Stomach (tissue), 9 donors: ENCODE results near the gene NCKAP5. TPM values are rescaled to one million over a fixed set of nuclear protein-coding genes. Genes with fewer than 3 reads are reported as not detected.

Experiments used
- DNase-seq, 2 donors: peaks; one replicate each; pipeline versions ENCODE4 v3.0.0 to v3.0.0-alpha.2; 2013 to 2019
- H3K27ac ChIP-seq, 5 donors: fragments of 200-600 bp in 4 of 5; sonication (generic) in 4 of 5; one replicate each; pipeline ENCODE4 v1.5.1; 2013 to 2019; ENCODE audit warnings: mild to moderate bottlenecking in 1 of 5, moderate library complexity in 1 of 5
- H3K27me3 ChIP-seq, 3 donors: fragments of 200-600 bp; sonication (generic); one replicate each; pipeline ENCODE4 v1.5.1; 2017 to 2019; ENCODE audit warnings: mixed run types in 1 of 3
- H3K36me3 ChIP-seq, 4 donors: fragments of 200-600 bp; sonication (generic); 1 replicate in 3 of 4; 2 replicates in 1 of 4; pipeline ENCODE4 v1.5.1; 2016 to 2019
- H3K4me1 ChIP-seq, 4 donors: fragments of 200-600 bp; sonication (generic); one replicate each; pipeline ENCODE4 v1.5.1; 2016 to 2019
- H3K4me3 ChIP-seq, 4 donors: fragments of 200-600 bp; sonication (generic) in 3 of 4; one replicate each; pipeline ENCODE4 v1.5.1; 2016 to 2019; ENCODE audit warnings: mild to moderate bottlenecking in 1 of 4
- H3K9me3 ChIP-seq, 4 donors: fragments of 200-600 bp; sonication (generic); one replicate each; pipeline ENCODE4 v1.5.1; 2016 to 2019
- EP300 ChIP-seq: sonication (generic); formaldehyde crosslinking; IDR thresholded peaks from one replicate; pipeline ENCODE4 v1.6.1; 2017; ENCODE audit warnings: antibody characterized with exemption
- POLR2A ChIP-seq, 4 donors: fragments of 450-650 bp; IDR thresholded peaks; one replicate each; pipeline ENCODE4 v1.6.1; 2016; ENCODE audit warnings: antibody characterized with exemption in 4 of 4, control low read depth in 2 of 4, mild to moderate bottlenecking in 1 of 4, moderate library complexity in 1 of 4
- POLR2AphosphoS5 ChIP-seq, 3 donors: sonication (generic); formaldehyde crosslinking; IDR thresholded peaks; one replicate each; pipeline ENCODE4 v1.6.1; 2016; ENCODE audit warnings: antibody characterized with exemption in 3 of 3
- whole genome bisulfite sequencing, 5 donors: extraction: QIAGEN DNeasy Blood & Tissue Kit in 3 of 5; methylation state at CpG; one replicate each; pipeline versions ENCODE4 v1.1.5 to v1.1.7; 2013 to 2018; 5-methylcytosine and 5-hydroxymethylcytosine counted together
- intact Hi-C: fragments of 100-400 bp; cut with DNase I; formaldehyde crosslinking; loops from one replicate; pipeline ENCODE4 v1.15.1; 2023; ENCODE audit warnings: low total_unique reads
- polyA plus RNA-seq, 3 donors: library from polyadenylated mRNA; stranded (reverse); fragments of 200-250 nt; gene quantifications; one replicate each; pipeline ENCODE4 v1.2.3, GENCODE V29; 2013
- total RNA-seq, 5 donors: library from RNA; depleted of rRNA; stranded (reverse); fragments of >200 nt; gene quantifications; one replicate each; pipeline versions ENCODE4 v1.1.0 to v1.2.3, GENCODE V29; 2014 to 2016
- TF ChIP-seq, protein P1 (sequence below), 7 experiments: fragments of 450-650 bp in 4 of 7; fragments of 200-600 bp in 3 of 7; sonication (generic) in 3 of 7; IDR thresholded peaks; one replicate each; pipeline ENCODE4 v1.5.1; 2016 to 2019; ENCODE audit warnings: antibody characterized with exemption in 7 of 7, control low read depth in 2 of 7, mild to moderate bottlenecking in 1 of 7
- donor health status: healthy with polysubstance abuse.
- donor health status: Bipolar disorder and iron deficiency.
- donor health status: healthy.

The NCKAP5 gene
- total and polyA plus RNA-seq, 8 donors: 0.58 to 8.0 (median 1.6) TPM; not detected in 1

DNA sequence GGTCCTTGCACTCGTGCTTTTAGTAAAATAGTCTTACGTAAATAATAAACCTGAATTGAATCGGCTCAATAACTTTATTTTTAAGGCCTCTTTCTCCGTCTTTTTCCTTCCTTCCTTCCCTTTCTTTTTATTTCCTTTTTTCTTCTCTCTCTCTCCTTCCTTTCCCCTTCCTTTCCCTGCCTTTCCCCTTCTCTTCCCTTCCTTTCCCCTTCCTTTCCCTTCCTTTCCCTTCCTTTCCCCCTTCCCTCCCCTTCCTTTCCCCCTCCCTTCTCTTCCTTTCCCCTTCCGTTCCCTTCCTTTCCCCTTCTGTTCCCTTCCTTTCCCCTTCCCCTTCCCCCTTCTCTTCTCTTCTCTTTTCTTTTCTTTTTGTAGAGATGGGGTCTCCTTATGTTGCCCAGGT lies 121.0 kb downstream of the NCKAP5 start:
- TF ChIP-seq POLR2A (IDR thresholded peaks at IDR 0.05): no peak
- TF ChIP-seq POLR2AphosphoS5 (IDR thresholded peaks at IDR 0.05): no peak
- TF ChIP-seq EP300: no peak
- TF ChIP-seq, protein P1, sequence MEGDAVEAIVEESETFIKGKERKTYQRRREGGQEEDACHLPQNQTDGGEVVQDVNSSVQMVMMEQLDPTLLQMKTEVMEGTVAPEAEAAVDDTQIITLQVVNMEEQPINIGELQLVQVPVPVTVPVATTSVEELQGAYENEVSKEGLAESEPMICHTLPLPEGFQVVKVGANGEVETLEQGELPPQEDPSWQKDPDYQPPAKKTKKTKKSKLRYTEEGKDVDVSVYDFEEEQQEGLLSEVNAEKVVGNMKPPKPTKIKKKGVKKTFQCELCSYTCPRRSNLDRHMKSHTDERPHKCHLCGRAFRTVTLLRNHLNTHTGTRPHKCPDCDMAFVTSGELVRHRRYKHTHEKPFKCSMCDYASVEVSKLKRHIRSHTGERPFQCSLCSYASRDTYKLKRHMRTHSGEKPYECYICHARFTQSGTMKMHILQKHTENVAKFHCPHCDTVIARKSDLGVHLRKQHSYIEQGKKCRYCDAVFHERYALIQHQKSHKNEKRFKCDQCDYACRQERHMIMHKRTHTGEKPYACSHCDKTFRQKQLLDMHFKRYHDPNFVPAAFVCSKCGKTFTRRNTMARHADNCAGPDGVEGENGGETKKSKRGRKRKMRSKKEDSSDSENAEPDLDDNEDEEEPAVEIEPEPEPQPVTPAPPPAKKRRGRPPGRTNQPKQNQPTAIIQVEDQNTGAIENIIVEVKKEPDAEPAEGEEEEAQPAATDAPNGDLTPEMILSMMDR (IDR thresholded peaks at IDR 0.05): no peak
- Histone ChIP-seq H3K4me1 (no peaks in the 10 kb centered on the region), H3K4me3 (no peak overlapping the region), H3K9me3 (no peaks in the 10 kb centered on the region), H3K27me3 (no peaks in the 10 kb centered on the region), H3K36me3 (no peaks in the 10 kb centered on the region), H3K27ac (no peak overlapping the region)
- WGBS, 5 donors: 90 to 93% (median 91%) methylated on average over 5 of the region's 5 CpGs
- intact Hi-C loops: no loop called here
- no peak for DNase-seq

DNA sequence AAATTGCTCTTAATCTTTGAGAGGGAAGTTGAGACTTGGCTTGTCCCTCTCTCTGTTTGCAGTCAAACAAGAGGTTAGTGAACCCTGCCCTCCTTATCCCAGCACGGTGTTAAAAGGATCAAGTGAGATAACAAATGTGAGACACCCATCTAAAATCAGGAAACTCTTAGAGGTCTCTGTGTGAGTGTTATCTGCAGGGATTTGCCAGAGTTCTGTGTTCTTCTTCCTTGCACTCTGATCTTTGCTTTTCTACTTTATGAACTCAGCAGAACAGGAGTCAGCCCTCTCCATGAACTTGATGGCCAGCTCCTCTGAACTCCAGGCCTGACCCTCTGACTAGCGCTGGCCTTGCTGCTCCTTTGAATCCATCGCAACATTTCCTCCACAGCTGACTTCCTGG lies 123.8 kb downstream of the NCKAP5 start:
- TF ChIP-seq POLR2AphosphoS5 (IDR thresholded peaks at IDR 0.05): no peak
- TF ChIP-seq, protein P1 (IDR thresholded peaks at IDR 0.05): no peak
- no peak for TF ChIP-seq EP300
- TF ChIP-seq POLR2A (IDR thresholded peaks at IDR 0.05): no peak
- intact Hi-C loops: no loop called here
- 45 to 62% (median 47%) methylated on average over 3 of the region's 3 CpGs for WGBS, 5 donors
- Histone ChIP-seq H3K4me3 (no peak overlapping the region), H3K36me3 (no peaks in the 10 kb centered on the region), H3K4me1 (no peaks in the 10 kb centered on the region), H3K27me3 (no peaks in the 10 kb centered on the region), H3K9me3 (no peaks in the 10 kb centered on the region), H3K27ac (no peak overlapping the region)
- DNase-seq: no peak

DNA sequence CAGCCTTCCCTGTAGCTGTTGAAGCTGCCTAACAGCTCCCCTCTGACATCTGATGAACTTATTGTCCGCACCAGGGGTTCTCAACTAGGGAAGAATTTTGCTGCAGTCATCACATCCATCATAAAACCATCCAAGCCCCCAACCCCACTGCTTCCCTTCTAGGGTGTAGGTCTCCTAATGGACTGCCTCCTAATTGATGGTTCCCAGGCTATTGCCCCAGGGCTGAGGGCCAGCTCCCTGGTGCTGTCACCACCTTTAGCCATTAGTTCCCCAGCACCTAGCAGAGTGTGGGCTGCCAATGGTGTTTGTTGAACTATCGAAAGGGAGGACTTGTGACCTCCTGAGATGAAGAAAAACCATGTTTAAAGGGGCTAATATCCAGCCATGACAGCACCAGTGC lies 125.9 kb downstream of the NCKAP5 start:
- 84 to 91% (median 86%) methylated on average over 2 of the region's 2 CpGs for WGBS, 5 donors
- intact Hi-C loops: no loop called here

DNA sequence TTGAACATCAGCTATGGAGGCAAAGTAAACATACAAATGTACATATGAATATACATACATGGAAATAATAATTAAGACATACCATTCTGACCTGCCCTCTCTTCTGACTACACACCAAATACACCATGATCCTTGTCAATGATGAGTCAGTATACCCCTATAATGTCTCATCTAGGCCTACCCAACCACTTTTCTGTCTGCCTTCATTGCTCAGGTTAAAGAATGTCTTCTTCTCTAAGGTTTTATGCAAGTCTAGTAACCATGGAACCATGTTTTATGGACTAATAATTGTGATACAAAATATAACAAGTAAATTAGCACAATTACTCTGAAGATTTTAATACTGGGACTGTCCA lies 128.7 kb downstream of the NCKAP5 start:
- Histone ChIP-seq H3K4me3 (no peak overlapping the region), H3K4me1 (no peaks in the 10 kb centered on the region), H3K9me3 (no peaks in the 10 kb centered on the region), H3K27ac (no peak overlapping the region), H3K36me3 (no peaks in the 10 kb centered on the region), H3K27me3 (no peaks in the 10 kb centered on the region)
- TF ChIP-seq POLR2A (IDR thresholded peaks at IDR 0.05): no peak
- DNase-seq: no peak
- intact Hi-C loops: no loop called here

More for the DNA sequence above, 125.9 kb downstream of the NCKAP5 start:
- H3K27me3 ChIP-seq: no peaks in the 10 kb centered on the region
- H3K27ac ChIP-seq: no peak overlapping the region
- no peaks in the 10 kb centered on the region for H3K36me3 ChIP-seq
- H3K9me3 ChIP-seq: no peaks in the 10 kb centered on the region
- H3K4me1 ChIP-seq: no peaks in the 10 kb centered on the region
- TF ChIP-seq POLR2A (IDR thresholded peaks at IDR 0.05) (no peak), POLR2AphosphoS5 (IDR thresholded peaks at IDR 0.05) (no peak), EP300 (no peak)
- TF ChIP-seq, protein P1 (IDR thresholded peaks at IDR 0.05): no peak
- DNase-seq: no peak
- H3K4me3 ChIP-seq: no peak overlapping the region

DNA sequence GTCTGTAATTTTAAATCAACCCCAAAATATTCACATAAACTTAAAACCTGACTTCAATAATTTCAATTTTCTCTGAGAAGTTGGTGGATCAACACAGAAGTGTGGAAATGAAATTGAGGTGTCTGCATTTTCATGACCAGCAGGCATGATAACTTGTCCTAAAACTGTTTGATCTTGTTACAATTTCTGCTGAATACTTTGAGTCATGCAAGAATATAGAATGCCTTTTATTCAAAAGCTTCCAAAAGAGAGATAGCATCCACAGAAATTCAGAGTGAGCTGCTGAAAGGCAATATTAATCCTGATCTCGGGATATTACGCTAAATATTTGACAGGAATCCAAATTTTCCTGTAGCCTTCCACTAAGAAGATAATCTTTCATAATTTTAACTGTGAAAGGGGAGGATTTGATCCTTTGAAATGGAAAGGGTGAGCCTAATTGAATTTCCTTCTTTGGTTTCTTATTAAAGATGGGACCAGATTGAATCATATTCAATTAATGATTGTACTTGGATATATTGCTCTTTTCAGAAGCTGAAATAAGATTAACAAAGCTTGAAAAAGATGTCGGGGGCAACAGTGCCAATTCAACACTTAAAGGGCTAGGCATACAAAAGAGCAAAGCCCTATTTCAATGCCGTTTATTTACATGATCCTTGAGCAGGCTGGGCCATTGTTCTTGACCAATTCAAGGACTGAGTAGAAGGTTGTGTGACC lies 129.3 kb downstream of the NCKAP5 start:
- no peak for DNase-seq
- TF ChIP-seq POLR2A (IDR thresholded peaks at IDR 0.05) (no peak), EP300 (no peak), POLR2AphosphoS5 (IDR thresholded peaks at IDR 0.05) (no peak)
- TF ChIP-seq, protein P1 (IDR thresholded peaks at IDR 0.05): no peak
- intact Hi-C loops: no loop called here
- no peak overlapping the region for H3K27ac ChIP-seq
- no peaks in the 10 kb centered on the region for H3K36me3 ChIP-seq
- H3K4me1 ChIP-seq: no peaks in the 10 kb centered on the region
- no peaks in the 10 kb centered on the region for H3K9me3 ChIP-seq
- H3K27me3 ChIP-seq: no peaks in the 10 kb centered on the region
- WGBS, 5 donors: 50 to 63% (median 59%) methylated on average over 4 of the region's 4 CpGs
- no peak overlapping the region for H3K4me3 ChIP-seq
